GM12874 (cell line): ENCODE results near the gene NPM3.

ENCODE experiments used
- CTCF ChIP-seq: IDR thresholded peaks from 2 replicates; pipeline ENCODE4 v1.5.1; 2011; ENCODE audit warnings: low read depth, mild to moderate bottlenecking, control low read depth, low read length, moderate library complexity; ENCODE audit not compliant: insufficient read depth

The NPM3 gene

GRCh38 chr10:101789686-101790085 is 6.4 kb upstream of the NPM3 start:
- no peak for TF ChIP-seq CTCF

GRCh38 chr10:101785801-101786200 is 2.6 kb upstream of the NPM3 start:
- TF ChIP-seq CTCF, result no peak

GRCh38 chr10:101784558-101784957 is 1.3 kb upstream of the NPM3 start:
- TF ChIP-seq CTCF, result no peak

- no peak for TF ChIP-seq CTCF
These were observed 481 bp upstream of the NPM3 start for GRCh38 chr10:101783736-101784118.

- no peak for TF ChIP-seq CTCF
These were observed 1.0 kb downstream of the NPM3 start for GRCh38 chr10:101781984-101782810.

GRCh38 chr10:101781655-101781983 is 1.6 kb downstream of the NPM3 start:
- TF ChIP-seq CTCF, result no peak

- TF ChIP-seq CTCF, result peak; percentile 93
These were observed 2.2 kb downstream of the NPM3 start for GRCh38 chr10:101780818-101781654.
